ENCODE data around the gene ZNF606.
A peak's percentile ranks its signal among the peaks of the same experiment; 100 is the strongest.

ZNF606 gene

DNA sequence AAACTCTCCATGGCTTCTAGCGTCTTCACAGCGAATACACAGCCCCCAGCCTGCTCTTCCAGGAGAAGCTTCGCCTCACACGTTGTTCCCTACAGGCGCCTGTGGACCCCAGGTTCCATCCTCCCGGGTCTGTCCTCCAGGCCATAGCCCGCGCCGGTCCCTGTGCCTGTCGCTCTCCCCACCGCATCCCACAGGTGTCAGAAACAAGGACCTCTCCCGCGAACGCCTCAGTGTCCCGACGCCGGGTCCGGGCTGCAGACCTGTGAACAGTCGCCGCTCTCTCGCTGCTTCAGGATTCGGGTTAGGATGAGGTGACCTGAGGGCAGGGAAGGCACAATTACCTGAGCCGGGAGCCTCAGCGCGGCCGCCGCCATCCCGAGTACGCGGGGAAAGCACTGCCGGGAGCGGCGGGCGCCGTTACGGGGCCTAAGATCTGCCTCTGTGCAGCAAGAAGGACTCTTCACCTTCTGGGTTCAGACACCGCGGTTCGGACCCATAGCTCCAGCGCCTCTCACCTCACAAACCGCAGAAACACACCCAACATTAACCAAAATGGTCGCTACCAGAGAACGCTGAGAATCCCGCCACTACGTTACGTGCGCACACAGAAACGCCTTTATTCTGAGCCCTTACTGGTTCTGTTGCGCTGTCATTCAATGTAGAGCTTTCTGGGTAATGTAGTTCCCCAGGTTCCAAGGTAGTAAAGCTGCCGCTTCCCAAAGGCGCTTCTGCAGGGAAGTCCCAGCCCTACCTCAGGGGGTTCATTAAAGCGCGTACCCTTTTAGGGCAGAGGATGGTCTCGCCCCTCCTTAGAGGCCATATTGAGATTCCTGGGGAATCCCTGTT, 67.6 kb downstream of the ZNF606 start, which contains the start of gene ZNF418:
Gene ZNF418 (minus strand): TSS at position 583 of the 846 bp plus-strand sequence. CDS start 1,580 bp downstream, outside the sequence.
- DNase-seq (ENCODE audit: low read depth in 3 of 3): peak in 1 of 3 experiments; percentile 25

GRCh38 chr19:57927587-57927986, 75.0 kb downstream of the ZNF606 start:
- no peak for DNase-seq (ENCODE audit: low read depth in 3 of 3)

All from stimulated activated CD4-positive, alpha-beta T cell treated with anti-CD3 and anti-CD28 coated beads, TNF-alpha, amount 100 ng/mL, for 24 hours (primary cell).